Smooth muscle cell (in vitro differentiated cells): ENCODE measurements around the gene ZBTB14. TPM values are rescaled to one million over a fixed set of nuclear protein-coding genes. Genes with fewer than 3 reads are reported as not detected.

ENCODE experiments used
- DNase-seq: peaks from one replicate; lab custom pipeline; 2025; ENCODE audit not compliant: unreplicated experiment; lab: John Stamatoyannopoulos, UW
- H2AFZ ChIP-seq: fragments of 200-600 bp; sonication (generic); 2 replicates; pipeline ENCODE4 v1.6.0; 2016; ENCODE audit warnings: antibody characterized with exemption, low read depth, mild to moderate bottlenecking
- H3F3A ChIP-seq: fragments of 200-600 bp; sonication (generic); 2 replicates; pipeline ENCODE4 v1.6.0; 2017; ENCODE audit warnings: antibody characterized with exemption, low read depth
- H3K27ac ChIP-seq: fragments of 200-600 bp; sonication (generic); 2 replicates; pipeline ENCODE4 v1.5.1; 2016; ENCODE audit warnings: low read depth, mild to moderate bottlenecking
- H3K27me3 ChIP-seq: fragments of 200-600 bp; sonication (generic); 2 replicates; pipeline ENCODE4 v1.6.1; 2016; ENCODE audit warnings: low read depth, mild to moderate bottlenecking
- H3K36me3 ChIP-seq: fragments of 200-600 bp; sonication (generic); 2 replicates; pipeline ENCODE4 v1.5.1; 2016; ENCODE audit warnings: low read depth
- H3K4me1 ChIP-seq: fragments of 200-600 bp; sonication (generic); 2 replicates; pipeline ENCODE4 v1.5.1; 2016; ENCODE audit warnings: low read depth
- H3K4me2 ChIP-seq: fragments of 200-600 bp; sonication (generic); 2 replicates; pipeline ENCODE4 v1.6.0; 2016; ENCODE audit warnings: mild to moderate bottlenecking
- H3K4me3 ChIP-seq: fragments of 200-600 bp; sonication (generic); 2 replicates; pipeline ENCODE4 v1.5.1; 2016; ENCODE audit warnings: mild to moderate bottlenecking
- H3K79me2 ChIP-seq: fragments of 200-600 bp; sonication (generic); 2 replicates; pipeline ENCODE4 v1.6.0; 2016; ENCODE audit warnings: low read depth, mild to moderate bottlenecking
- H3K9ac ChIP-seq: fragments of 200-600 bp; sonication (generic); 2 replicates; pipeline ENCODE4 v1.6.0; 2016; ENCODE audit warnings: low read depth
- H3K9me3 ChIP-seq: fragments of 200-600 bp; sonication (generic); replicated peaks from 2 replicates; pipeline ENCODE4 v1.5.1; 2016; ENCODE audit warnings: low read depth
- H4K20me1 ChIP-seq: fragments of 200-600 bp; sonication (generic); 2 replicates; pipeline ENCODE4 v1.6.0; 2016; ENCODE audit warnings: low read depth
- WGBS: methylation state at CpG from one replicate; pipeline ENCODE4 v1.1.7; 2016; ENCODE audit warnings: low lambda C conversion rate; 5-methylcytosine and 5-hydroxymethylcytosine counted together
- polyA plus RNA-seq: library from polyadenylated mRNA; unstranded; fragments of >200 nt; fragmentation: Nextera tagmentation; extraction: Ambion mirVana; gene quantifications from 2 replicates; pipeline ENCODE4 v1.2.1, GENCODE V29; 2016
- total RNA-seq: library from RNA; depleted of rRNA; stranded (reverse); fragments of >200 nt; gene quantifications from 2 replicates; pipeline ENCODE4 v1.2.3, GENCODE V29; 2014
- TF ChIP-seq, protein P1 (sequence below): fragments of 200-600 bp; sonication (generic); IDR thresholded peaks from 2 replicates; pipeline ENCODE4 v1.5.1; 2017; ENCODE audit warnings: borderline replicate concordance, mild to moderate bottlenecking, antibody characterized with exemption; ENCODE audit not compliant: insufficient read depth, poor library complexity, severe bottlenecking

ZBTB14 gene
- total and polyA plus RNA-seq, 2 experiments from 2014 or later: 5.8 to 11.6 TPM

DNA sequence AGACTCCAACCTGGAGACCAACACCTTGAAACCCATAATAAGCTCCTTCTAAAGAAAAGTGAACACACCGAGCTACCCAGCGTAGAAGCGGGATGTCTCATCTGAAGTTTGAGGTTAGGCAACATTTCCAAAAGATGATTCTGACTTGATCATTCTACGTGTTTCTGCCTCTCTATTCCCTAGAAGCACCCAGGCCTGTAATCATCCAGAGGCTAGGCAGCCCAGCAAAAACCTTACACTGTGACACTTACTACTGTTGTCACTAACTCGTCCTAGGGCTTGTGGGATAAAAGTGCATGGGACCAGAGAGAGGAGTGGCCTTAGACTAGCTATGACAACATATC lies 1.4 kb downstream of the ZBTB14 start:
- no peak overlapping the region for H3K9ac ChIP-seq
- no peak for DNase-seq
- no peaks in the 10 kb centered on the region for H3K4me1 ChIP-seq
- TF ChIP-seq, protein P1, sequence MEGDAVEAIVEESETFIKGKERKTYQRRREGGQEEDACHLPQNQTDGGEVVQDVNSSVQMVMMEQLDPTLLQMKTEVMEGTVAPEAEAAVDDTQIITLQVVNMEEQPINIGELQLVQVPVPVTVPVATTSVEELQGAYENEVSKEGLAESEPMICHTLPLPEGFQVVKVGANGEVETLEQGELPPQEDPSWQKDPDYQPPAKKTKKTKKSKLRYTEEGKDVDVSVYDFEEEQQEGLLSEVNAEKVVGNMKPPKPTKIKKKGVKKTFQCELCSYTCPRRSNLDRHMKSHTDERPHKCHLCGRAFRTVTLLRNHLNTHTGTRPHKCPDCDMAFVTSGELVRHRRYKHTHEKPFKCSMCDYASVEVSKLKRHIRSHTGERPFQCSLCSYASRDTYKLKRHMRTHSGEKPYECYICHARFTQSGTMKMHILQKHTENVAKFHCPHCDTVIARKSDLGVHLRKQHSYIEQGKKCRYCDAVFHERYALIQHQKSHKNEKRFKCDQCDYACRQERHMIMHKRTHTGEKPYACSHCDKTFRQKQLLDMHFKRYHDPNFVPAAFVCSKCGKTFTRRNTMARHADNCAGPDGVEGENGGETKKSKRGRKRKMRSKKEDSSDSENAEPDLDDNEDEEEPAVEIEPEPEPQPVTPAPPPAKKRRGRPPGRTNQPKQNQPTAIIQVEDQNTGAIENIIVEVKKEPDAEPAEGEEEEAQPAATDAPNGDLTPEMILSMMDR: no peak
- no peaks in the 10 kb centered on the region for H3K36me3 ChIP-seq
- no peaks in the 10 kb centered on the region for H3K27me3 ChIP-seq
- WGBS: 53% methylated on average over 5 of the region's 5 CpGs
- H3K4me3 ChIP-seq: peak overlapping the region; percentile 69
- H3F3A ChIP-seq: no peaks in the 10 kb centered on the region
- H3K9me3 ChIP-seq: no peaks in the 10 kb centered on the region
- peak overlapping the region; percentile 83 for H3K4me2 ChIP-seq
- no peak overlapping the region for H2AFZ ChIP-seq
- H3K79me2 ChIP-seq: peaks cover 4% of the 10 kb centered on the region
- H4K20me1 ChIP-seq: no peaks in the 10 kb centered on the region
- no peak overlapping the region for H3K27ac ChIP-seq

DNA sequence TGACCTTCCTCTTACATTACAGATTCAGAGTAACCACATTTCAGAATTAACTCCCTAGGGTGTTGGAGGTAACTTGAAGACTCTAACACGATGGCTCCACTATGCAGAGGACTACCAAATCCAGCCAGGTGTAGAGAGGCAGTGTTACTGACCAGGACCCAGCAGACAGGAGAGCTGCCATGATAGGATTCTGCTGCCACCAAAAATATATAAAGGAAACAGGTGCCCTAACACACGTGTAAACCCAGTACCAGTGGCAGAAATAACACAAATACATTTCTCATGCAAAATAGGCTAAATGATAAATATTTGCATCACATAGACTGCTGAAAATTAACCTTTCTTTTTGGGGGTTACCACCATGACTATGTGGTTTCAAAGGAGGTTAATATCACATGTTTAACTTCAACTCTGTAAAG lies 7.0 kb downstream of the ZBTB14 start:
- Histone ChIP-seq H3K27me3 (no peaks in the 10 kb centered on the region), H3F3A (no peaks in the 10 kb centered on the region), H3K27ac (no peak overlapping the region), H3K4me2 (no peak overlapping the region), H2AFZ (no peak overlapping the region), H3K9me3 (no peaks in the 10 kb centered on the region), H3K79me2 (peaks cover under 1% of the 10 kb centered on the region), H3K4me3 (no peak overlapping the region), H3K4me1 (peaks cover 17% of the 10 kb centered on the region), H4K20me1 (peaks cover 3% of the 10 kb centered on the region), H3K36me3 (no peaks in the 10 kb centered on the region), H3K9ac (no peak overlapping the region)
- 77% methylated on average over 2 of the region's 2 CpGs for WGBS
- DNase-seq: no peak
- TF ChIP-seq, protein P1: no peak

- DNase-seq: no peak
- Histone ChIP-seq H3K79me2 (no peaks in the 10 kb centered on the region), H3K27ac (no peak overlapping the region), H4K20me1 (peaks cover 3% of the 10 kb centered on the region), H3K4me3 (no peak overlapping the region), H3K9me3 (no peaks in the 10 kb centered on the region), H3K4me2 (no peak overlapping the region), H3K4me1 (peaks cover 17% of the 10 kb centered on the region), H3K27me3 (no peaks in the 10 kb centered on the region), H3K9ac (no peak overlapping the region), H3K36me3 (no peaks in the 10 kb centered on the region), H3F3A (no peaks in the 10 kb centered on the region), H2AFZ (no peak overlapping the region)
- WGBS: 68% methylated on average over 2 of the region's 2 CpGs
- TF ChIP-seq, protein P1: no peak
Observed at GRCh38 chr18:5287854-5288253, 7.7 kb downstream of the ZBTB14 start.

- peak overlapping the region; percentile 55 for H3K27ac ChIP-seq
- H4K20me1 ChIP-seq: peaks cover 3% of the 10 kb centered on the region
- H3K4me2 ChIP-seq: peak overlapping the region; percentile 40
- no peak overlapping the region for H2AFZ ChIP-seq
- no peaks in the 10 kb centered on the region for H3K79me2 ChIP-seq
- H3K9ac ChIP-seq: no peak overlapping the region
- H3K9me3 ChIP-seq: no peaks in the 10 kb centered on the region
- TF ChIP-seq, protein P1: no peak
- H3K4me1 ChIP-seq: peaks cover 17% of the 10 kb centered on the region
- H3K27me3 ChIP-seq: no peaks in the 10 kb centered on the region
- H3K36me3 ChIP-seq: no peaks in the 10 kb centered on the region
- no peak for DNase-seq
- no peaks in the 10 kb centered on the region for H3F3A ChIP-seq
- no peak overlapping the region for H3K4me3 ChIP-seq
Observed at GRCh38 chr18:5286525-5286924, 9.0 kb downstream of the ZBTB14 start.
